Panc1 (cell line): ENCODE data around the gene DEPDC1. TPM values are rescaled to one million over a fixed set of nuclear protein-coding genes. Genes with fewer than 3 reads are reported as not detected.

Source experiments
- ATAC-seq: fragments of 200-7000 bp; cut with Tn5 transposase; 2 replicates; pipeline ENCODE4 v1.9.1; 2020; ENCODE audit warnings: mild to moderate bottlenecking, moderate library complexity
- Bru-seq: library from RNA; stranded (reverse); fragments of 400-500 nt; gene quantifications from one replicate; lab custom pipeline; 2021; lab: Mats Ljungman, UMichigan
- BruChase-seq, 2 experiments: library from RNA; stranded (reverse); fragments of 400-500 nt; gene quantifications; one replicate each; lab custom pipeline; 2021; lab: Mats Ljungman, UMichigan
- BruUV-seq: library from RNA; stranded (reverse); fragments of 400-500 nt; replicated peaks from 2 replicates; lab custom pipeline; 2021; lab: Mats Ljungman, UMichigan
- CTCF ChIA-PET: fragments of 300-600 bp; sonication (Branson Sonifier 250); formaldehyde crosslinking; loops from one replicate; lab custom pipeline; 2022; ENCODE audit warnings: antibody characterized with exemption; lab: Charles Lee
- POLR2A ChIA-PET: fragments of 300-600 bp; sonication (Branson Sonifier 250); formaldehyde crosslinking; loops from one replicate; lab custom pipeline; 2022; ENCODE audit warnings: antibody characterized with exemption; lab: Charles Lee
- DNase-seq: peaks from one replicate; pipeline ENCODE4 v3.0.0-alpha.2; 2010; ENCODE audit warnings: low read depth, low spot score
- H3K27ac ChIP-seq: 2 replicates; pipeline ENCODE4 v1.5.1; 2011; ENCODE audit warnings: mild to moderate bottlenecking, low read length, inconsistent platforms
- H3K27me3 ChIP-seq: fragments of 200-500 bp; sonication (Bioruptor generic); 2 replicates; pipeline ENCODE4 v1.6.0; 2014; ENCODE audit warnings: low read length, inconsistent platforms; ENCODE audit not compliant: control insufficient read depth, insufficient read depth
- H3K36me3 ChIP-seq: fragments of 200-500 bp; sonication (Bioruptor generic); 2 replicates; pipeline ENCODE4 v1.5.1; 2014; ENCODE audit warnings: inconsistent platforms, mild to moderate bottlenecking, low read length, moderate library complexity; ENCODE audit not compliant: control insufficient read depth, insufficient read depth
- H3K4me1 ChIP-seq: 2 replicates; pipeline ENCODE4 v1.5.1; 2011; ENCODE audit warnings: inconsistent platforms, mild to moderate bottlenecking, low read length, moderate library complexity; ENCODE audit not compliant: control insufficient read depth, insufficient read depth
- H3K4me3 ChIP-seq, 2 experiments: 2 replicates each; pipeline ENCODE4 v1.5.1; 2011 to 2012; ENCODE audit warnings: low read depth in 2 of 2, low read length in 2 of 2, mild to moderate bottlenecking in 2 of 2, inconsistent platforms in 1 of 2, moderate library complexity in 1 of 2
- H3K9me3 ChIP-seq: fragments of 200-500 bp; sonication (Bioruptor generic); 2 replicates; pipeline ENCODE4 v1.5.1; 2014; ENCODE audit warnings: low read depth, mild to moderate bottlenecking, inconsistent platforms, low read length, moderate library complexity; ENCODE audit not compliant: control insufficient read depth, insufficient read depth
- POLR2AphosphoS5 ChIP-seq: IDR thresholded peaks from 2 replicates; pipeline ENCODE4 v1.6.1; 2012; ENCODE audit warnings: mild to moderate bottlenecking, low read depth, low read length, moderate library complexity
- SIN3A ChIP-seq: IDR thresholded peaks from 2 replicates; pipeline ENCODE4 v1.6.1; 2012; ENCODE audit warnings: low read depth, mild to moderate bottlenecking, low read length, moderate library complexity, borderline replicate concordance; ENCODE audit not compliant: insufficient read depth
- TCF7L2 ChIP-seq: IDR thresholded peaks from 2 replicates; pipeline ENCODE4 v1.6.1; 2011; ENCODE audit warnings: mild to moderate bottlenecking, low read depth, low read length, inconsistent platforms
- in situ Hi-C: cut with HindIII; loops from 2 replicates; pipeline ENCODE4 v1.10.0; 2016; ENCODE audit warnings: low sequenced_read_pairs, low pct_unique_long_range_greater_than_20kb
- intact Hi-C: fragments of 100-400 bp; cut with micrococcal nuclease; formaldehyde crosslinking; loops from one replicate; pipeline ENCODE4 v1.10.0; 2022; ENCODE audit not compliant: unreplicated experiment
- long read RNA-seq: library from polyadenylated mRNA; unstranded; transcript quantifications from one replicate; pipeline ENCODE4 v2.0.0, GENCODE V29; 2021; ENCODE audit not compliant: unreplicated experiment
- polyA plus RNA-seq: library from polyadenylated mRNA; unstranded; fragments of >200 nt; gene quantifications from one replicate; pipeline ENCODE4 v1.2.1, GENCODE V29; 2012; ENCODE audit warnings: missing spikeins; ENCODE audit not compliant: insufficient read length
- total RNA-seq: library from RNA; stranded (reverse); gene quantifications from one replicate; pipeline ENCODE4 v1.2.1, GENCODE V29; 2021; ENCODE audit not compliant: unreplicated experiment
- TF ChIP-seq, protein P1 (sequence below), 2 experiments: IDR thresholded peaks; 2 replicates each; pipeline ENCODE4 v1.6.1; 2011 to 2012; ENCODE audit warnings: low read depth in 2 of 2, control low read depth in 1 of 2, low read length in 1 of 2, mild to moderate bottlenecking in 1 of 2, moderate library complexity in 1 of 2; ENCODE audit not compliant: insufficient read depth in 1 of 2
- TF ChIP-seq, protein P2 (sequence below): fragments of 450-650 bp; IDR thresholded peaks from 2 replicates; pipeline ENCODE4 v1.5.1; 2017; ENCODE audit warnings: mild to moderate bottlenecking

DEPDC1 gene
- total RNA-seq (43.0 TPM), Bru-seq, nascent RNA (percentile 91 among the genes with signal in this experiment), BruChase-seq, experiment 1, labeled RNA remaining after a 2-hour chase (percentile 93 among the genes with signal in this experiment), BruChase-seq, experiment 2, labeled RNA remaining after a 6-hour chase (percentile 95 among the genes with signal in this experiment)
- 11.2 TPM for polyA plus RNA-seq
- long read RNA-seq, full-length matches to known transcripts, result 33 of 90 reads
- long read RNA-seq, partial matches to known transcripts, result 49 of 90 reads
- long read RNA-seq, other reads (novel, unspliced or antisense), result 8 of 90 reads

- POLR2A ChIA-PET, result no interaction called here
- intact Hi-C loops, result no loop called here
These were observed at the start of gene DEPDC1 for GRCh38 chr1:68496680-68497357. Gene DEPDC1, minus strand, starts transcription at chr1:68497082. Its CDS starts 83 bp downstream, at chr1:68496999.

DNA sequence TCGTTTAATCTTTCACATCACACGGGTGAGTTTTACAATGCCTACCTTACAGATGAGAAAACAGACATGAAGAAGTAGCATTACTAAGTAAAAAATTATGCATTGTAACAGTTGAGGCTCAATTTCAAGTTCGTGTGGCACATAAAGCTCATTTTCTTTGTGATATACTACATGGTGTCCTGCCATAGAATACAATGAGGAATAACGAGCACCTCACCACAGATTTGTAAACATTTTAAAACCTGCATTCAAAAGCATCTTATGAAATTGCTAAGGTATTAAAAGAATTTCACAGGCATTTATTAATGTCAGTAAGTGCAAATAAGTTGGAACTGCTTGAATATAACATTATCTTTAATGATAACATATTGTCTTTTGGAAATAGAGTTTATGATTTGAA is 47.8 kb upstream of the DEPDC1 start:
- Histone ChIP-seq H3K9me3 (no peaks in the 10 kb centered on the region), H3K36me3 (no peaks in the 10 kb centered on the region), H3K27ac (no peak overlapping the region), H3K4me3 (no peak overlapping the region), H3K4me1 (no peaks in the 10 kb centered on the region), H3K27me3 (no peaks in the 10 kb centered on the region)
- POLR2A ChIA-PET, result interaction anchor here (0.6 kb wide), 1 partner anchor 210 kb away, joined by 7 read pairs; no protein-coding TSS in a partner anchor
- TF ChIP-seq, protein P1, sequence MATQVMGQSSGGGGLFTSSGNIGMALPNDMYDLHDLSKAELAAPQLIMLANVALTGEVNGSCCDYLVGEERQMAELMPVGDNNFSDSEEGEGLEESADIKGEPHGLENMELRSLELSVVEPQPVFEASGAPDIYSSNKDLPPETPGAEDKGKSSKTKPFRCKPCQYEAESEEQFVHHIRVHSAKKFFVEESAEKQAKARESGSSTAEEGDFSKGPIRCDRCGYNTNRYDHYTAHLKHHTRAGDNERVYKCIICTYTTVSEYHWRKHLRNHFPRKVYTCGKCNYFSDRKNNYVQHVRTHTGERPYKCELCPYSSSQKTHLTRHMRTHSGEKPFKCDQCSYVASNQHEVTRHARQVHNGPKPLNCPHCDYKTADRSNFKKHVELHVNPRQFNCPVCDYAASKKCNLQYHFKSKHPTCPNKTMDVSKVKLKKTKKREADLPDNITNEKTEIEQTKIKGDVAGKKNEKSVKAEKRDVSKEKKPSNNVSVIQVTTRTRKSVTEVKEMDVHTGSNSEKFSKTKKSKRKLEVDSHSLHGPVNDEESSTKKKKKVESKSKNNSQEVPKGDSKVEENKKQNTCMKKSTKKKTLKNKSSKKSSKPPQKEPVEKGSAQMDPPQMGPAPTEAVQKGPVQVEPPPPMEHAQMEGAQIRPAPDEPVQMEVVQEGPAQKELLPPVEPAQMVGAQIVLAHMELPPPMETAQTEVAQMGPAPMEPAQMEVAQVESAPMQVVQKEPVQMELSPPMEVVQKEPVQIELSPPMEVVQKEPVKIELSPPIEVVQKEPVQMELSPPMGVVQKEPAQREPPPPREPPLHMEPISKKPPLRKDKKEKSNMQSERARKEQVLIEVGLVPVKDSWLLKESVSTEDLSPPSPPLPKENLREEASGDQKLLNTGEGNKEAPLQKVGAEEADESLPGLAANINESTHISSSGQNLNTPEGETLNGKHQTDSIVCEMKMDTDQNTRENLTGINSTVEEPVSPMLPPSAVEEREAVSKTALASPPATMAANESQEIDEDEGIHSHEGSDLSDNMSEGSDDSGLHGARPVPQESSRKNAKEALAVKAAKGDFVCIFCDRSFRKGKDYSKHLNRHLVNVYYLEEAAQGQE (IDR thresholded peaks at IDR 0.05; ENCODE audit: insufficient read depth in 1 of 2, low read depth in 2 of 2, low read length in 1 of 2), result no peak
- TF ChIP-seq, protein P2, sequence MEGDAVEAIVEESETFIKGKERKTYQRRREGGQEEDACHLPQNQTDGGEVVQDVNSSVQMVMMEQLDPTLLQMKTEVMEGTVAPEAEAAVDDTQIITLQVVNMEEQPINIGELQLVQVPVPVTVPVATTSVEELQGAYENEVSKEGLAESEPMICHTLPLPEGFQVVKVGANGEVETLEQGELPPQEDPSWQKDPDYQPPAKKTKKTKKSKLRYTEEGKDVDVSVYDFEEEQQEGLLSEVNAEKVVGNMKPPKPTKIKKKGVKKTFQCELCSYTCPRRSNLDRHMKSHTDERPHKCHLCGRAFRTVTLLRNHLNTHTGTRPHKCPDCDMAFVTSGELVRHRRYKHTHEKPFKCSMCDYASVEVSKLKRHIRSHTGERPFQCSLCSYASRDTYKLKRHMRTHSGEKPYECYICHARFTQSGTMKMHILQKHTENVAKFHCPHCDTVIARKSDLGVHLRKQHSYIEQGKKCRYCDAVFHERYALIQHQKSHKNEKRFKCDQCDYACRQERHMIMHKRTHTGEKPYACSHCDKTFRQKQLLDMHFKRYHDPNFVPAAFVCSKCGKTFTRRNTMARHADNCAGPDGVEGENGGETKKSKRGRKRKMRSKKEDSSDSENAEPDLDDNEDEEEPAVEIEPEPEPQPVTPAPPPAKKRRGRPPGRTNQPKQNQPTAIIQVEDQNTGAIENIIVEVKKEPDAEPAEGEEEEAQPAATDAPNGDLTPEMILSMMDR, result no peak
- TF ChIP-seq TCF7L2 (no peak), SIN3A (no peak), POLR2AphosphoS5 (no peak)
- BruUV-seq, result no TSS peak
- in situ Hi-C loops (no loop called here), intact Hi-C loops (no loop called here)
- ATAC-seq (no peak), DNase-seq (no peak)
- CTCF ChIA-PET, result no interaction called here

More at GRCh38 chr1:68496680-68497357, at the start of gene DEPDC1:
- in situ Hi-C loops, result no loop called here
- Histone ChIP-seq H3K27me3 (no peaks in the 10 kb centered on the region), H3K4me1 (peaks cover 9% of the 10 kb centered on the region; the same call in 1 of the 2 replicates), H3K4me3 (peak within 1 kb of the TSS; percentile 95 to 97), H3K27ac (peak within 1 kb of the TSS; percentile 97), H3K36me3 (peaks cover 22% of the 10 kb centered on the region), H3K9me3 (no peaks in the 10 kb centered on the region)
- BruUV-seq, result TSS peak; percentile 76
- CTCF ChIA-PET, result no interaction called here
- TF ChIP-seq TCF7L2, result no peak
- TF ChIP-seq, protein P2, result 0 out of 2 replicates have a peak, but pooled peaks have one; percentile 3
- TF ChIP-seq, protein P1 (IDR thresholded peaks at IDR 0.05; ENCODE audit: insufficient read depth in 1 of 2, low read depth in 2 of 2, low read length in 1 of 2), result 0 out of 4 replicates have a peak, but pooled peaks of 1 of the 2 experiments have one; percentile 30
- peak; percentile 100 for TF ChIP-seq SIN3A
- TF ChIP-seq POLR2AphosphoS5, result peak; percentile 86
- peak; percentile 53 for DNase-seq
- ATAC-seq, result peak; percentile 100
